H1 (cell line): ENCODE results near the gene NOC4L. TPM values are rescaled to one million over a fixed set of nuclear protein-coding genes. Genes with fewer than 3 reads are reported as not detected.

Source experiments
- CTCF ChIA-PET: fragments of 300-600 bp; sonication (Branson Sonifier 250); formaldehyde crosslinking; loops from one replicate; lab custom pipeline; 2021; ENCODE audit not compliant: partially characterized antibody; lab: Charles Lee
- POLR2A ChIA-PET: fragments of 300-600 bp; sonication (Branson Sonifier 250); formaldehyde crosslinking; loops from one replicate; lab custom pipeline; 2021; ENCODE audit warnings: inconsistent platforms; ENCODE audit not compliant: partially characterized antibody; lab: Charles Lee
- DNase-seq, 2 experiments: peaks; one replicate each; pipeline versions ENCODE4 v3.0.0 to v3.0.0-alpha.2; 2010 to 2022; ENCODE audit warnings: low spot score in 2 of 2, low read depth in 1 of 2, mixed read lengths in 1 of 2
- FAIRE-seq: peaks from 2 replicates; lab custom pipeline; 2011; peaks lifted over from hg19 to GRCh38; lab: Jason Lieb, UNC
- H2AFZ ChIP-seq: 2 replicates; pipeline ENCODE4 v1.8.1; 2012; ENCODE audit warnings: low read length, inconsistent platforms
- H2AK5ac ChIP-seq: 2 replicates; pipeline ENCODE4 v1.6.1; 2013; ENCODE audit warnings: low read depth, low read length
- H2BK120ac ChIP-seq: replicated peaks from 2 replicates; pipeline ENCODE3; 2013; ENCODE audit warnings: low read depth, low read length, inconsistent platforms
- H2BK12ac ChIP-seq: 2 replicates; pipeline ENCODE4 v1.6.1; 2013; ENCODE audit warnings: low read depth, low read length
- H2BK15ac ChIP-seq: 2 replicates; pipeline ENCODE4 v1.6.1; 2013; ENCODE audit warnings: low read length
- H2BK20ac ChIP-seq: 2 replicates; pipeline ENCODE4 v1.6.1; 2013; ENCODE audit warnings: low read length
- H2BK5ac ChIP-seq: 2 replicates; pipeline ENCODE4 v1.6.1; 2013; ENCODE audit warnings: low read depth, low read length
- H3K14ac ChIP-seq: 2 replicates; pipeline ENCODE4 v1.6.1; 2013; ENCODE audit warnings: inconsistent platforms; ENCODE audit not compliant: insufficient read length
- H3K18ac ChIP-seq: 2 replicates; pipeline ENCODE4 v1.6.1; 2013; ENCODE audit warnings: low read length; ENCODE audit errors: extremely low read depth
- H3K23ac ChIP-seq: 2 replicates; pipeline ENCODE4 v1.6.1; 2013; ENCODE audit warnings: inconsistent platforms; ENCODE audit not compliant: insufficient read length
- H3K23me2 ChIP-seq: 2 replicates; pipeline ENCODE4 v1.6.1; 2013; ENCODE audit warnings: low read depth, low read length
- H3K27ac ChIP-seq: 2 replicates; pipeline ENCODE4 v1.6.1; 2011; ENCODE audit warnings: low read depth, low read length, inconsistent platforms
- H3K27me3 ChIP-seq, 4 experiments: replicated peaks in 1 of 4; 1 replicate in 1 of 4; 2 replicates in 3 of 4; pipeline versions ENCODE4 v1.6.1 to v1.8.1; 2011 to 2013; ENCODE audit warnings: low read length in 3 of 4, mild to moderate bottlenecking in 3 of 4, inconsistent platforms in 2 of 4, mixed read lengths in 2 of 4, moderate library complexity in 1 of 4; ENCODE audit not compliant: control insufficient read depth in 3 of 4, insufficient read depth in 3 of 4; ENCODE audit errors: extremely low read depth in 1 of 4
- H3K36me3 ChIP-seq, 4 experiments: 2 replicates each; pipeline versions ENCODE4 v1.6.1 to v1.8.1; 2011 to 2013; ENCODE audit warnings: mild to moderate bottlenecking in 4 of 4, low read length in 3 of 4, moderate library complexity in 2 of 4, control low read depth in 1 of 4, inconsistent platforms in 1 of 4; ENCODE audit not compliant: insufficient read depth in 4 of 4, control insufficient read depth in 2 of 4
- H3K4ac ChIP-seq: replicated peaks from 2 replicates; pipeline ENCODE3; 2013; ENCODE audit warnings: low read length, low read depth, mixed read lengths, inconsistent platforms; ENCODE audit not compliant: insufficient read length
- H3K4me1 ChIP-seq, 4 experiments: replicated peaks in 1 of 4; 1 replicate in 1 of 4; 2 replicates in 3 of 4; pipeline versions ENCODE4 v1.6.1 to v1.8.1; 2011 to 2013; ENCODE audit warnings: low read length in 3 of 4, inconsistent platforms in 2 of 4, mixed read lengths in 1 of 4; ENCODE audit not compliant: insufficient read depth in 4 of 4, control insufficient read depth in 3 of 4
- H3K4me2 ChIP-seq, 2 experiments: 2 replicates each; pipeline versions ENCODE4 v1.6.1 to v1.8.1; 2011 to 2013; ENCODE audit warnings: low read depth in 2 of 2, low read length in 2 of 2, control low read depth in 1 of 2, inconsistent platforms in 1 of 2, mild to moderate bottlenecking in 1 of 2; ENCODE audit not compliant: insufficient read depth in 1 of 2
- H3K4me3 ChIP-seq, 4 experiments: fragments of 200-600, 300-600 bp in 1 of 4; sonication (generic), shearing (Covaris generic), sonication (Bioruptor Twin) in 1 of 4; 2 replicates each; pipeline versions ENCODE4 v1.5.1 to v1.8.1; 2011 to 2016; ENCODE audit warnings: low read length in 4 of 4, low read depth in 3 of 4, control low read depth in 2 of 4, inconsistent platforms in 2 of 4, mild to moderate bottlenecking in 2 of 4, mixed read lengths in 1 of 4, moderate library complexity in 1 of 4; ENCODE audit not compliant: insufficient read depth in 2 of 4; ENCODE audit errors: extremely low read depth in 1 of 4
- H3K56ac ChIP-seq: replicated peaks from 2 replicates; pipeline ENCODE3; 2013; ENCODE audit warnings: low read depth, mild to moderate bottlenecking, mixed read lengths, low read length, inconsistent platforms; ENCODE audit not compliant: insufficient read length
- H3K79me1 ChIP-seq: 2 replicates; pipeline ENCODE4 v1.6.1; 2013; ENCODE audit warnings: low read depth, low read length, control low read depth
- H3K79me2 ChIP-seq, 2 experiments: 2 replicates each; pipeline versions ENCODE4 v1.6.1 to v1.8.1; 2012 to 2013; ENCODE audit warnings: low read length in 2 of 2, mild to moderate bottlenecking in 2 of 2, inconsistent platforms in 1 of 2; ENCODE audit not compliant: insufficient read depth in 2 of 2, control insufficient read depth in 1 of 2
- H3K9ac ChIP-seq, 4 experiments: replicated peaks in 1 of 4; 1 replicate in 1 of 4; 2 replicates in 3 of 4; pipeline versions ENCODE4 v1.6.1 to v1.8.1; 2011 to 2013; ENCODE audit warnings: low read depth in 3 of 4, low read length in 3 of 4, control low read depth in 2 of 4, mild to moderate bottlenecking in 2 of 4, moderate library complexity in 2 of 4, inconsistent platforms in 1 of 4; ENCODE audit errors: extremely low read depth in 1 of 4
- H3K9me3 ChIP-seq, 2 experiments: 2 replicates each; pipeline versions ENCODE4 v1.6.1 to v1.8.1; 2012 to 2013; ENCODE audit warnings: mild to moderate bottlenecking in 2 of 2, moderate library complexity in 2 of 2, control low read depth in 1 of 2, inconsistent platforms in 1 of 2, low read depth in 1 of 2, low read length in 1 of 2, mixed read lengths in 1 of 2; ENCODE audit not compliant: insufficient read depth in 2 of 2
- H4K20me1 ChIP-seq, 2 experiments: replicated peaks in 1 of 2; 2 replicates each; pipeline versions ENCODE3 to v1.8.1; 2011 to 2013; ENCODE audit warnings: inconsistent platforms in 2 of 2, low read length in 2 of 2, mild to moderate bottlenecking in 1 of 2; ENCODE audit not compliant: insufficient read depth in 2 of 2, control insufficient read depth in 1 of 2
- H4K5ac ChIP-seq: 2 replicates; pipeline ENCODE4 v1.6.1; 2013; ENCODE audit warnings: low read length, low read depth, mixed read lengths, inconsistent platforms; ENCODE audit not compliant: insufficient read length
- H4K8ac ChIP-seq: 2 replicates; pipeline ENCODE4 v1.8.0; 2013; ENCODE audit warnings: mild to moderate bottlenecking, moderate library complexity, low read length, inconsistent platforms; ENCODE audit not compliant: insufficient read depth; ENCODE audit errors: extremely low read depth
- H4K91ac ChIP-seq: replicated peaks from 2 replicates; pipeline ENCODE3; 2013; ENCODE audit warnings: low read length, mixed read lengths, inconsistent platforms; ENCODE audit not compliant: insufficient read length
- BCL11A ChIP-seq, 2 experiments: IDR thresholded peaks; one replicate each; pipeline ENCODE4 v1.6.1; 2011; ENCODE audit warnings: low read depth in 2 of 2, low read length in 2 of 2, mild to moderate bottlenecking in 2 of 2
- HDAC6 ChIP-seq: IDR thresholded peaks from one replicate; pipeline ENCODE4 v1.7.1; 2012; ENCODE audit warnings: low read depth, mild to moderate bottlenecking, inconsistent platforms, low read length, moderate library complexity
- WGBS, 2 experiments: shearing (Covaris generic) in 1 of 2; methylation state at CpG; one replicate each; pipeline versions ENCODE4 v1.1.6 to v1.1.7; 2013 to 2015; ENCODE audit warnings: low lambda C conversion rate in 2 of 2, mixed read lengths in 2 of 2, inconsistent platforms in 1 of 2, low coverage in 1 of 2, missing lambda C conversion rate in 1 of 2; ENCODE audit not compliant: insufficient replicate concordance in 2 of 2, insufficient coverage in 1 of 2, insufficient read length in 1 of 2; ENCODE audit errors: extremely low coverage in 1 of 2, missing lambda C conversion rate in 1 of 2; 5-methylcytosine and 5-hydroxymethylcytosine counted together
- polyA plus RNA-seq, 7 experiments: library from polyadenylated mRNA; depleted of rRNA in 3 of 7; stranded (reverse) in 5 of 7; unstranded in 2 of 7; fragments of >200 nt in 5 of 7; fragments of 200-250 nt in 2 of 7; gene quantifications; 1 replicate in 5 of 7; 2 replicates in 1 of 7; 4 replicates in 1 of 7; pipeline versions ENCODE4 v1.2.1 to v1.2.3, GENCODE V29; 2011 to 2013; ENCODE audit warnings: missing spikeins in 2 of 7, mixed read lengths in 2 of 7
- total RNA-seq: library from RNA; stranded (reverse); fragmentation: NEBNext Ultra II Directional; extraction: Animal tissue kit (Norgen Biotek cat#: 25700); gene quantifications from 2 replicates; pipeline ENCODE4 v1.2.1, GENCODE V29; 2021

Gene NOC4L
- total and polyA plus RNA-seq, 2 of the 8 experiments (the other 6 are each of a cell fraction or from before 2014, with no cell fraction given) = 26.8 to 40.3 TPM

DNA sequence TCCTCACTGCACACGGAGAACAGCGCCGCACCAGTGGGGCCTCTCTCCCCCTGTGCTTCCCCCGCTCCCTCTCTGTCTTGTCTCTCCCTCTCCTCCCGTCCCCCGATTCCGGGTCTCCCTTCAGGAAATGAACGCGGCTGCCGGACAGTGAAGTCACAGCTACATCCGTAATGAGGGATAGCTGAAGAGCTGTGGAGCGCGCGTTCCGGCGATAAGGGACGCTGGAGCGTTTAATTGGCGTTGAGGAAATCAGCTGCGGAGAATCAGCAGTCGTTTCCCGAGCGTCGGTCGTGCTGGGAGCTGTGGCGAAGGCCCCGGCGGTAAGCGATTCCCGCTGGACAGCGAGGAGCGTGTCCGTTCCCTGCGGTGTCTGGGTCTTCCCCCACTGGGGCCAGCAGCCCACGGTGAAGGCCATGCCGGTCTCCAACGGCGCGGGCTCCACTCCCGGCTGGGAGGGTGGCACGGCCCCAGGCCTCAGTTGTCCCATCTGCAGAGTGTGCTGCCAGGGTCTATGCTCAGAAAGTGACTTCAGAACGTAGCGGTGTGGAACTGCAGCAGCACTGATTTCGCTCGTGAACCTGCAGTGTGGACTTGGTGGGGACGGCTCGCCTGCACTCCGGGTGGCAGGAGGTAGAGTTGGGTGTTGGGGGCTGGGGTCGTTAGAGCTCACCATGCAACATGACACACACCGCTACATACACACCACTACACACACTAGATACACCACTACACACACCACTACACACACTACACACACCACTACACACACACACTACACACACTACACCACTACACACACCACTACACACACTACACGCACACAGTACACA, 10.9 kb downstream of the NOC4L start:
- H2BK12ac ChIP-seq = no peak overlapping the region
- no peak overlapping the region; the same call in 1 of the 2 replicates for H2AK5ac ChIP-seq
- ChIA-PET POLR2A (interaction anchor here (0.6 kb wide), 1 partner anchor 12 kb away, joined by 3 read pairs; no protein-coding TSS in a partner anchor), CTCF (interaction anchor here (0.8 to 1.1 kb wide), 2 partner anchors 60 to 259 kb away, joined by 3 to 4 read pairs; no protein-coding TSS in a partner anchor)
- H2AFZ ChIP-seq = no peak overlapping the region
- H3K79me1 ChIP-seq = peaks cover 10% of the 10 kb centered on the region; the same call in 1 of the 2 replicates
- peaks cover 0 to 20% of the 10 kb centered on the region in 2 experiments; a peak in 3 of 4 replicates for H3K9me3 ChIP-seq
- peaks cover 0 to 31% of the 10 kb centered on the region in 2 experiments for H4K20me1 ChIP-seq
- no peak overlapping the region for H2BK20ac ChIP-seq
- TF ChIP-seq HDAC6 (no peak), BCL11A (IDR thresholded peaks at IDR 0.05; ENCODE audit: low read depth in 2 of 2, low read length in 2 of 2) (no peak)
- no peak overlapping the region for H4K5ac ChIP-seq
- peaks cover 8 to 33% (median 23%) of the 10 kb centered on the region in 4 experiments; a peak in 5 of 8 replicates for H3K36me3 ChIP-seq
- 0 out of 2 replicates have a peak overlapping the region, but pooled peaks have one; percentile 51 for H4K8ac ChIP-seq
- 95% methylated on average over 46 of the region's 51 CpGs; no CpG with 5 or more reads in 1 of the 2 experiments for WGBS, 2 experiments
- no peak overlapping the region for H3K4me2 ChIP-seq
- no peak overlapping the region for H4K91ac ChIP-seq
- H3K4me1 ChIP-seq = peaks cover 0 to 3% (median 1%) of the 10 kb centered on the region in 4 experiments; a peak in 4 of 7 replicates
- no peak overlapping the region for H2BK15ac ChIP-seq
- FAIRE-seq (no peak), DNase-seq (no peak)
- no peak overlapping the region for H3K14ac ChIP-seq
- H3K27me3 ChIP-seq = no peaks in the 10 kb centered on the region; a peak in 2 of 7 replicates
- no peak overlapping the region for H3K4ac ChIP-seq
- H3K18ac ChIP-seq = no peak overlapping the region
- no peak overlapping the region; a peak in 1 of 7 replicates for H3K9ac ChIP-seq
- no peak overlapping the region for H3K4me3 ChIP-seq
- H2BK5ac ChIP-seq = no peak overlapping the region
- H3K27ac ChIP-seq = no peak overlapping the region
- peaks cover 0 to 3% of the 10 kb centered on the region in 2 experiments; a peak in 1 of 4 replicates for H3K79me2 ChIP-seq
- peak overlapping the region; percentile 100 for H3K56ac ChIP-seq
- no peak overlapping the region for H3K23ac ChIP-seq
- no peak overlapping the region for H2BK120ac ChIP-seq
- H3K23me2 ChIP-seq = peaks cover 31% of the 10 kb centered on the region
